OCI-LY1 (cell line): Measurements from ENCODE around the gene MAN1C1.

ENCODE experiments used
- H2AFZ ChIP-seq: fragments of 200-600 bp; sonication (generic), shearing (Covaris generic); 2 replicates; pipeline ENCODE4 v1.6.0; 2014; ENCODE audit warnings: antibody characterized with exemption, mild to moderate bottlenecking, low read length
- H3F3A ChIP-seq: fragments of 200-600 bp; sonication (generic), shearing (Covaris generic); 2 replicates; pipeline ENCODE4 v1.6.0; 2014; ENCODE audit warnings: mild to moderate bottlenecking, antibody characterized with exemption, low read length, moderate library complexity; ENCODE audit not compliant: insufficient read depth
- H3K27ac ChIP-seq: fragments of 200-600 bp; sonication (generic); 2 replicates; pipeline ENCODE4 v1.5.1; 2014; ENCODE audit warnings: low read length, mixed run types, mild to moderate bottlenecking, low read depth; ENCODE audit not compliant: poor library complexity, severe bottlenecking
- H3K27me3 ChIP-seq: fragments of 200-600 bp; sonication (generic); 2 replicates; pipeline ENCODE4 v1.6.0; 2014; ENCODE audit warnings: antibody characterized with exemption, mild to moderate bottlenecking, low read length, moderate library complexity; ENCODE audit not compliant: insufficient read depth
- H3K36me3 ChIP-seq: fragments of 200-600 bp; sonication (generic); 2 replicates; pipeline ENCODE4 v1.6.1; 2014; ENCODE audit warnings: mild to moderate bottlenecking, antibody characterized with exemption, low read length, moderate library complexity, mixed read lengths; ENCODE audit not compliant: insufficient read depth
- H3K4me1 ChIP-seq: fragments of 200-600 bp; sonication (generic); 2 replicates; pipeline ENCODE4 v1.5.1; 2014; ENCODE audit warnings: mild to moderate bottlenecking, low read length, moderate library complexity; ENCODE audit not compliant: insufficient read depth, severe bottlenecking
- H3K4me2 ChIP-seq: fragments of 200-600 bp; sonication (generic), shearing (Covaris generic); 2 replicates; pipeline ENCODE4 v1.6.1; 2014; ENCODE audit warnings: low read length
- H3K4me3 ChIP-seq: fragments of 200-600 bp; sonication (generic); 2 replicates; pipeline ENCODE4 v1.5.1; 2014; ENCODE audit warnings: low read length, low read depth, mild to moderate bottlenecking, mixed read lengths; ENCODE audit not compliant: poor library complexity, severe bottlenecking
- H3K79me2 ChIP-seq: fragments of 200-600 bp; shearing (Covaris generic); 2 replicates; pipeline ENCODE4 v1.6.1; 2016; ENCODE audit warnings: mixed run types, low read length, mixed read lengths; ENCODE audit not compliant: insufficient read depth
- H3K9ac ChIP-seq: fragments of 200-600 bp; sonication (generic), shearing (Covaris generic); 2 replicates; pipeline ENCODE4 v1.6.1; 2014; ENCODE audit warnings: mild to moderate bottlenecking, low read length, mixed read lengths
- H3K9me2 ChIP-seq: fragments of 200-600 bp; sonication (generic), shearing (Covaris generic); 2 replicates; pipeline ENCODE4 v1.6.1; 2014; ENCODE audit warnings: low read depth, mild to moderate bottlenecking, low read length, mixed read lengths
- H3K9me3 ChIP-seq: fragments of 200-600 bp; shearing (Covaris generic); 2 replicates; pipeline ENCODE4 v1.6.1; 2014; ENCODE audit warnings: low read length, mixed read lengths
- H4K20me1 ChIP-seq: fragments of 200-600 bp; sonication (generic), shearing (Covaris generic); 2 replicates; pipeline ENCODE4 v1.6.0; 2016; ENCODE audit warnings: mild to moderate bottlenecking, low read length; ENCODE audit not compliant: insufficient read depth
- CTCF ChIP-seq: fragments of 200-600 bp; sonication (generic), shearing (Covaris generic); IDR thresholded peaks from 2 replicates; pipeline ENCODE4 v1.5.1; 2017; ENCODE audit warnings: mild to moderate bottlenecking, antibody characterized with exemption, low read length, moderate library complexity, mixed read lengths
- EZH2 ChIP-seq: fragments of 200-600 bp; sonication (generic), shearing (Covaris generic); IDR thresholded peaks from 2 replicates; pipeline ENCODE4 v1.8.0; 2017; ENCODE audit warnings: borderline replicate concordance, mixed run types, mild to moderate bottlenecking, antibody characterized with exemption, low read length, moderate library complexity, mixed read lengths

The MAN1C1 gene

GRCh38 chr1:25821630-25822091 is 205.1 kb downstream of the MAN1C1 start:
- no peak overlapping the region for H2AFZ ChIP-seq
- peak overlapping the region; percentile 84 for H3K4me3 ChIP-seq
- no peaks in the 10 kb centered on the region for H3K79me2 ChIP-seq
- no peaks in the 10 kb centered on the region for H3K9me2 ChIP-seq
- H3K9me3 ChIP-seq: no peaks in the 10 kb centered on the region
- no peaks in the 10 kb centered on the region for H3F3A ChIP-seq
- H4K20me1 ChIP-seq: no peaks in the 10 kb centered on the region
- H3K27ac ChIP-seq: no peak overlapping the region
- peaks cover 7% of the 10 kb centered on the region; the same call in 1 of the 2 replicates for H3K36me3 ChIP-seq
- peak overlapping the region; percentile 89 for H3K4me2 ChIP-seq
- TF ChIP-seq CTCF: no peak
- TF ChIP-seq EZH2: no peak
- peak overlapping the region; percentile 75; the same call in 1 of the 2 replicates for H3K9ac ChIP-seq
- H3K4me1 ChIP-seq: peaks cover 25% of the 10 kb centered on the region
- no peaks in the 10 kb centered on the region for H3K27me3 ChIP-seq

GRCh38 chr1:25825605-25826004 is 209.0 kb downstream of the MAN1C1 start:
- no peak overlapping the region for H3K4me3 ChIP-seq
- H3K27me3 ChIP-seq: no peaks in the 10 kb centered on the region
- peaks cover 17% of the 10 kb centered on the region for H3K4me1 ChIP-seq
- no peak overlapping the region for H2AFZ ChIP-seq
- H3K27ac ChIP-seq: no peak overlapping the region
- H3K9ac ChIP-seq: no peak overlapping the region
- TF ChIP-seq EZH2 (no peak), CTCF (no peak)
- no peaks in the 10 kb centered on the region for H3K79me2 ChIP-seq
- no peaks in the 10 kb centered on the region for H3F3A ChIP-seq
- H3K4me2 ChIP-seq: no peak overlapping the region
- H4K20me1 ChIP-seq: no peaks in the 10 kb centered on the region
- peaks cover 39% of the 10 kb centered on the region for H3K36me3 ChIP-seq
- no peaks in the 10 kb centered on the region for H3K9me2 ChIP-seq
- H3K9me3 ChIP-seq: no peaks in the 10 kb centered on the region

GRCh38 chr1:25826571-25826970 is 210.0 kb downstream of the MAN1C1 start:
- Histone ChIP-seq H4K20me1 (no peaks in the 10 kb centered on the region), H3K9me3 (no peaks in the 10 kb centered on the region), H3K36me3 (peaks cover 49% of the 10 kb centered on the region), H3K4me1 (peaks cover 7% of the 10 kb centered on the region), H3K4me2 (no peak overlapping the region), H2AFZ (no peak overlapping the region), H3K9ac (no peak overlapping the region), H3F3A (no peaks in the 10 kb centered on the region), H3K4me3 (no peak overlapping the region), H3K79me2 (no peaks in the 10 kb centered on the region), H3K27me3 (no peaks in the 10 kb centered on the region), H3K9me2 (no peaks in the 10 kb centered on the region), H3K27ac (no peak overlapping the region)
- no peak for TF ChIP-seq CTCF
